GM03348 (cell line): Measurements from ENCODE around the gene STOX1.
"Not testable (repeated sequence)": the region's sequence is repeated elsewhere in the genome, so short reads cannot be mapped to it uniquely, and the experiment has no call there.

Source experiments
- DNase-seq: peaks from one replicate; pipeline ENCODE4 v3.0.0; 2012; ENCODE audit warnings: low spot score

STOX1 gene

DNA sequence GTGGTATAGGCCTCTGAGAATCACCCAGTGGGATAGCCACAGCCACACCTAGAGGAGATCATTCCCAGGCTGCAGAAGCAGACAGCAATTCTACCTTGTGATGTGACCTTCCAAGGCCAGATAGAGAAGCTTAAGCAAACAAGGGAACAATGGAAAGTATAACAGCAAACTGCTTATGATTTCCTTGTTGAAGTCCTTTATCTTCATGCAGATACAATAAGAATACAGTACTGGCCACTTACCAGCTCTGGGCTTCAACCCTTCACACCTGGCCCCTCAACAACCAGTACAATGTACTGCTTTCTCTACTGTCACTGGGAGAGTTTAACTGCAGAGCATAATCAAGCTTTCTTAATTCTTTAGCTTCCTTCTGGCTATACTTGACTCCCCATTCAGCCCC lies 51.2 kb downstream of the STOX1 start:
- no peak for DNase-seq

GRCh38 chr10:68879628-68880027 lies 52.3 kb downstream of the STOX1 start:
- no peak for DNase-seq

DNA sequence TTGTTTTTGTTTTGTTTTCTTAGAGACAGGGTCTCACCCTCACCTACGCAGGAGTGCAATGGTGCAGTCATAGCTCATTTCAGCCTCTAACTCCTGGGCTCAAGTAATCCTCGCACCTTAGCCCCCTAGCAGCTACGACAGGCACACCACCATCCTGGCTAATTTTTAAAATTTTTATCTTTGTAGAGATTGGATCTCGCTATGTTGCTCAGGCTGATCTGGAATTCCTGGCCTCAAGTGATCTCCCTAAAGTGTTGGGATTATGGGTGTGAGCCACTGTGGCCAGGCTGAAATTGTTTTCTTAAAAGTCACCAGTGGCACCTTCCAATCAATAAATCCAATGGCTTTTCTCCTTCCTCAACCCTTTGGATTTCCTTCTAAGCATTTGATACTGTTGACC lies 52.9 kb downstream of the STOX1 start:
- DNase-seq: no peak

GRCh38 chr10:68895041-68895440 lies 67.7 kb downstream of the STOX1 start:
- no peak for DNase-seq

- peak; percentile 78 for DNase-seq
Observed at GRCh38 chr10:68897336-68897741, 70.0 kb downstream of the STOX1 start.

DNA sequence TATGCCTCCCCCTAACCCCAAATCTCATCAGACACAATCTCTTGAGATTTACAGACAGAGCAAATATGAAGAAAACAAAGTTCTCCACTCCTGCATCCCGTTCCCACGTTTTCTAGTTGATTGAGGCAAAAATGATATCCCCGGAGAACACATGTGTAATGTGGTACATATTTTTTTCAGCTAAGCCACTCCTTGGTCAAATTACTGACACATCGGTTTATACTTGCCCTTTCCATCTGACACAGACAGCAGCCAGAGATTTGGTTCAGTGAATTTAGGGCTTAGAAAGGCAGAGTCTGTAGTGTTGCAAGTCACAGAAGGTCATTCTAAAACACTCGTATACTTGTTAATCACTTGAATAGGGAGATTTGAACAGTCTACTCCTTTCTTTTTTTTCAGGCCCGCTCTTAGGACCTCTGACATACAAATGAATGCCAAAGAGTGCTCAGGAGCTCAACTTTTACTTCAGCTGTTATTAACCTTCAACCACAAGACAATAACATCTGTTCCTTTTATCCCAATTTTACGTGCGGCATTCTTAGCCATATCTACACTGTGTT lies 71.9 kb downstream of the STOX1 start:
- DNase-seq: no peak

DNA sequence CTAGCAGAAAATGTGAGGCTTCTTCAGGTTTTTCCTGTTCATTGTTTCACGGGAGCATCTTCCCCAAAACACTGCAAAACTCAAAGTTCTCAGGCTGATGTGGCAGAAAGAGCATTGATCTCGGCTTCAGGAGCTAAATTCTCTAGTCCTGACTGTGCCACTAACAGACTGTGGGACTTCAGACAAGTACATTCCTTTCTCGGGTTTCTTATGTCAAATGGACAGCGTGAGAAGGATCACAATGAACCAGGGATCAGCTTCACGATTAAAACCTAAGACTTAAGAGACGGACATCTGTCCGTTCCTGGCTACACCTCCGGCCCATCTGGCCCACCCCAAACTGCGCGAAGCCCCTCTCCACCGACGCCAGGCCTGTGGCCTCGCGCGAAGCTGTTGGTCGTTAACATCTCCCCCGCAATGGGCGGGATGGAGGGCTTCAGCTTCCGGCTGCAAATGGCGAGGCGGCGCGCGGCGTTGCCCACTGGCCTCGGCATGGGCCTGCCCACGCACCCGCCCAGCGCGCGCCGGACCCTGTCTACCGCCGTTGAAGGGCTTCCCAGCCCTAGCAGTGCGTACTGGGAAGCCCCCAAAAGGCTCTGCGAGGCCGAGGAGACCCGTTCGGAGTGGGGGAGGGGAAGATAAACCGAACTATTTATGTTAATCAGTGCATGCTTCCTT lies 73.2 kb downstream of the STOX1 start:
- DNase-seq: peak; percentile 81

GRCh38 chr10:68901105-68901927 lies 74.0 kb downstream of the STOX1 start, which contains the start of gene DDX50:
Gene DDX50 (plus strand): TSS chr10:68901315. CDS start chr10:68901385, 70 bp downstream.
- DNase-seq: peak; percentile 97

GRCh38 chr10:68902382-68902781 lies 75.1 kb downstream of the STOX1 start:
- no peak for DNase-seq

- no peak for DNase-seq
Observed at GRCh38 chr10:68924593-68924992, 97.3 kb downstream of the STOX1 start.

GRCh38 chr10:68925489-68925888 lies 98.2 kb downstream of the STOX1 start:
- DNase-seq: no peak

- not testable (repeated sequence) for DNase-seq
Observed at GRCh38 chr10:68929157-68929556, 101.8 kb downstream of the STOX1 start.

DNA sequence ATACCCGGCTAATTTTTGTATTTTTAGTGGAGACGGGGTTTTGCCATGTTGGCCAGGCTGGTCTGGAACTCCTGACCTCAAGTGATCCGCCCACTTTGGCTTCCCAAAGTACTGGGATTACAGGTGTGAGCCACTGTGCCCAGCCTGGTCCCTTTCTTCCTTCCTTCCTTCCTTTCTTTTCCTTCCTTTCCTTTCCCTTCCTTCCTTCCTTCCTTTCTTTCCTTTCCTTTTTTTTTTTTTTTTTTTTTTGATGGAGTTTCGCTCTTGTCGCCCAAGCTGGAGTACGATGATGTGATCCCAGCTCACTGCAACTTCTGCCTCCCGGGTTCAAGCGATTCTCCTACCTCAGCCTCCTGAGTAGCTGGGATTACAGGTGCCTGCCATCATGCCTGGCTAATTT lies 102.6 kb downstream of the STOX1 start:
- DNase-seq: not testable (repeated sequence)

DNA sequence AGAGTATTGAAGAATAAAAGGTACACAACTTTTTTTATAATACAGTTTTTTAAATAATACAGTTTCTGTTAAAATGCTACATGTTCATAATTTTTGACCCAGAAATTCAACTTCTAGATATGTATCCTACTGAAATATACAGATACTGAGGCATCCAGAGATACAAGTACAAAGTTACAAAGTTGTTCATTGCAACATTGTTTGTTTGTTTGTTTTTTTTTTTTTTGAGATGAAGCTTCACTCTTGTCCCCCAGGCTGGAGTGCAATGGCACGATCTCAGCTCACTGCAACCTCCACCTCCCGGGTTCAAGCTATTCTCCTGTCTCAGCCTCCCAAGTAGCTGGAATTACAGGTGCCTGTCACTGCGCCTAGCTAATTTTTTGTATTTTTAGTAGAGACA lies 105.5 kb downstream of the STOX1 start:
- not testable (repeated sequence) for DNase-seq

- DNase-seq: no peak
Observed at GRCh38 chr10:68934994-68935393, 107.7 kb downstream of the STOX1 start.

DNA sequence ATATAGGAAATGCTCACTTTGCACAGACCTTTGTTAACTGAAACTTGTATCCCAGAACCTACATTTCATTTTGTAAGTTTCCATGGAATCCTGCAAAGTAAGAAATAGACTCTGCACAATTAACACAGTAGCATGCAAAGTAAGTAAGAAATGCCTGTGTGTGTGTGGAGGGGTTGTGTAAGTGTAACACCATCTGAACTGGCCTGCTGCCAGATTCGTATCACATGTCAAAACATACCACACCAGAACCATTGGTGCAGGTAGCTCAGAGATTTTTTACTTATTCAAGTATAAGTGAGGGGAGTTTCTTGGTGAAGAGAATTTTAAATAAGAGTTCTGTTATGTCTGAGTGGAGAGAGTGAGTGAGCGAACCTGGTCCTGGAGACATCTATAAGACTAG lies 110.8 kb downstream of the STOX1 start:
- no peak for DNase-seq

DNA sequence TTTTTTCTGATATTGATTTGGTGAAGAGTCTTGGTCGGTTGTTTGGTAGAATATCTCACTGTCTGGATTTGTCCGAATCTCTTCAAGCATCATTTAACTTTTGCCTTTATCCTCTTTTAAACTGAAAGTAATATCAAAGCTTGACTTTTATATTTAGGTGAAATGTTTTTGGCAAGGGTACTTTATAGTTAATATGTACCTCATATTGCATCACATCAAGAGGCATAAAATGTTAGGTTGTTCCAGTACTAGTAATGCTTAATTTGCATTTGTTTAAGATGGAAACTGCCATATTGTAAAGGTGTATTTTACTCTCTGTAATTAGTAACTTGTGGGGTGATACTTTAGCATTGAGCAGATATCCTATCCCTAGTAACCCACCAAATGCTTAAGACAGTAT lies 111.6 kb downstream of the STOX1 start:
- DNase-seq: no peak

- DNase-seq: not testable (repeated sequence)
Observed at GRCh38 chr10:68940917-68941316, 113.6 kb downstream of the STOX1 start.
